HG03354 (cell line): Measurements from ENCODE around the gene MAP3K4.

ENCODE experiments used
- ATAC-seq: cut with Tn5 transposase; IDR thresholded peaks from one replicate; pipeline ENCODE4 v1.9.1; 2021; ENCODE audit warnings: mild to moderate bottlenecking; ENCODE audit not compliant: unreplicated experiment, poor library complexity, severe bottlenecking

Gene MAP3K4

GRCh38 chr6:161135695-161136591 lies 144.4 kb downstream of the MAP3K4 start:
- ATAC-seq: peak; percentile 58

GRCh38 chr6:161136655-161137054 lies 145.1 kb downstream of the MAP3K4 start:
- ATAC-seq: no peak

GRCh38 chr6:161137320-161137719 lies 145.8 kb downstream of the MAP3K4 start:
- no peak for ATAC-seq

- no peak for ATAC-seq
Measured at GRCh38 chr6:161137839-161138542, 146.4 kb downstream of the MAP3K4 start.

- ATAC-seq: no peak
Measured at GRCh38 chr6:161138543-161139303, 147.2 kb downstream of the MAP3K4 start.

GRCh38 chr6:161139304-161139765 lies 147.8 kb downstream of the MAP3K4 start:
- ATAC-seq: no peak

GRCh38 chr6:161139766-161140553 lies 148.4 kb downstream of the MAP3K4 start:
- ATAC-seq: no peak

GRCh38 chr6:161140554-161140875 lies 148.9 kb downstream of the MAP3K4 start:
- no peak for ATAC-seq

- no peak for ATAC-seq
Measured at GRCh38 chr6:161141173-161141572, 149.6 kb downstream of the MAP3K4 start.

- no peak for ATAC-seq
Measured at GRCh38 chr6:161142957-161143296, 151.4 kb downstream of the MAP3K4 start.

GRCh38 chr6:161143663-161144430 lies 152.3 kb downstream of the MAP3K4 start:
- ATAC-seq: no peak

- ATAC-seq: no peak
Measured at GRCh38 chr6:161150136-161150535, 158.6 kb downstream of the MAP3K4 start.

GRCh38 chr6:161150566-161150965 lies 159.0 kb downstream of the MAP3K4 start:
- no peak for ATAC-seq

- ATAC-seq: no peak
Measured at GRCh38 chr6:161151059-161151645, 159.6 kb downstream of the MAP3K4 start.

- ATAC-seq: no peak
Measured at GRCh38 chr6:161151660-161152526, 160.3 kb downstream of the MAP3K4 start.

GRCh38 chr6:161152527-161152862 lies 160.9 kb downstream of the MAP3K4 start:
- no peak for ATAC-seq

GRCh38 chr6:161152907-161153662 lies 161.5 kb downstream of the MAP3K4 start:
- ATAC-seq: no peak
